ENCODE results near the gene CEP78.

CEP78 gene

GRCh38 chr9:78288214-78288892, 52.5 kb downstream of the CEP78 start:
- FAIRE-seq, result no peak

GRCh38 chr9:78289474-78289873, 53.6 kb downstream of the CEP78 start:
- no peak for FAIRE-seq

GRCh38 chr9:78291240-78291925, 55.5 kb downstream of the CEP78 start:
- FAIRE-seq, result no peak

- FAIRE-seq, result no peak
Observed at GRCh38 chr9:78292026-78292425, 56.2 kb downstream of the CEP78 start.

- FAIRE-seq, result no peak
Observed at GRCh38 chr9:78292716-78293497, 57.0 kb downstream of the CEP78 start.

GRCh38 chr9:78294290-78295176, 58.7 kb downstream of the CEP78 start:
- no peak for FAIRE-seq

GRCh38 chr9:78295177-78295575, 59.3 kb downstream of the CEP78 start:
- no peak for FAIRE-seq

GRCh38 chr9:78295731-78296130, 59.9 kb downstream of the CEP78 start:
- FAIRE-seq, result no peak

- FAIRE-seq, result no peak
Observed at GRCh38 chr9:78296201-78296892, 60.5 kb downstream of the CEP78 start.

- no peak for FAIRE-seq
Observed at GRCh38 chr9:78296893-78297671, 61.2 kb downstream of the CEP78 start, which contains the start of gene PSAT1. TSS of gene PSAT1 (plus strand) at chr9:78297125. CDS start at chr9:78297211, 86 bp downstream.

GRCh38 chr9:78297672-78297961, 61.7 kb downstream of the CEP78 start:
- FAIRE-seq, result no peak

GRCh38 chr9:78298046-78298765, 62.3 kb downstream of the CEP78 start:
- no peak for FAIRE-seq

GRCh38 chr9:78300209-78300608, 64.3 kb downstream of the CEP78 start:
- FAIRE-seq, result no peak

- no peak for FAIRE-seq
Observed at GRCh38 chr9:78301466-78301865, 65.6 kb downstream of the CEP78 start.

- FAIRE-seq, result no peak
Observed at GRCh38 chr9:78303377-78304062, 67.6 kb downstream of the CEP78 start.

GRCh38 chr9:78304357-78304756, 68.5 kb downstream of the CEP78 start:
- FAIRE-seq, result no peak

- FAIRE-seq, result no peak
Observed at GRCh38 chr9:78306222-78307076, 70.6 kb downstream of the CEP78 start.

- FAIRE-seq, result no peak
Observed at GRCh38 chr9:78307360-78307759, 71.5 kb downstream of the CEP78 start.

- FAIRE-seq, result no peak
Observed at GRCh38 chr9:78309066-78309465, 73.2 kb downstream of the CEP78 start.
